ENCODE measurements around the gene GRK5. TPM values are rescaled to one million over a fixed set of nuclear protein-coding genes. Genes with fewer than 3 reads are reported as not detected.

Gene GRK5
- total RNA-seq, 1 donor: 1.8 TPM

DNA sequence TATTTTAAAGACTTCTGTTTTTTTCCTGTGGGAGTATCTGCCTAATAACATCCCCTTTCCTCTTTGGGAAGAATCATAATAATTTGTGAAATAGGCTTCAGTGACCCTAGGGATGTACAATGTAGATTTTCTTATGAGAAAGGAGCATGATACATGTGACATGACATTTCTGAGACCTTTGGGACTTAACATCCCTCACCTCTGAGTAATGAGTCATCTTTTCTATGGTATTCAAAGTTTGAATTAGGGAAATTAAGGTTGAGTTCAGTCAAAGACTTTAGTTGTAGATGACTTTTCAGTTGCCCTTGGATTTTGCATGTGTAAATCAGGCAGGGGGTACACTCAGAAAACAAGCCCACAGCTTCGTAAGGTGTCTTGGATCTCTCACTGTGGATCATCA, 14.3 kb downstream of the GRK5 start:
- no peaks in the 10 kb centered on the region for H3K36me3 ChIP-seq (ENCODE audit: insufficient read depth, low read length)
- no peak overlapping the region for H3K4me3 ChIP-seq (ENCODE audit: insufficient read depth, low read length)
- peak; percentile 59 for DNase-seq (ENCODE audit: insufficient read length, low spot score, missing footprints)
- TF ChIP-seq, protein P1, sequence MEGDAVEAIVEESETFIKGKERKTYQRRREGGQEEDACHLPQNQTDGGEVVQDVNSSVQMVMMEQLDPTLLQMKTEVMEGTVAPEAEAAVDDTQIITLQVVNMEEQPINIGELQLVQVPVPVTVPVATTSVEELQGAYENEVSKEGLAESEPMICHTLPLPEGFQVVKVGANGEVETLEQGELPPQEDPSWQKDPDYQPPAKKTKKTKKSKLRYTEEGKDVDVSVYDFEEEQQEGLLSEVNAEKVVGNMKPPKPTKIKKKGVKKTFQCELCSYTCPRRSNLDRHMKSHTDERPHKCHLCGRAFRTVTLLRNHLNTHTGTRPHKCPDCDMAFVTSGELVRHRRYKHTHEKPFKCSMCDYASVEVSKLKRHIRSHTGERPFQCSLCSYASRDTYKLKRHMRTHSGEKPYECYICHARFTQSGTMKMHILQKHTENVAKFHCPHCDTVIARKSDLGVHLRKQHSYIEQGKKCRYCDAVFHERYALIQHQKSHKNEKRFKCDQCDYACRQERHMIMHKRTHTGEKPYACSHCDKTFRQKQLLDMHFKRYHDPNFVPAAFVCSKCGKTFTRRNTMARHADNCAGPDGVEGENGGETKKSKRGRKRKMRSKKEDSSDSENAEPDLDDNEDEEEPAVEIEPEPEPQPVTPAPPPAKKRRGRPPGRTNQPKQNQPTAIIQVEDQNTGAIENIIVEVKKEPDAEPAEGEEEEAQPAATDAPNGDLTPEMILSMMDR (IDR thresholded peaks at IDR 0.05; ENCODE audit: extremely low read depth, low read depth, low read length): no peak
- no peak overlapping the region for H2AFZ ChIP-seq (ENCODE audit: low read length)
- H3K27me3 ChIP-seq (ENCODE audit: insufficient read depth, low read length): no peaks in the 10 kb centered on the region
- no peaks in the 10 kb centered on the region for H3K9me3 ChIP-seq (ENCODE audit: low read depth, low read length)
- H3K27ac ChIP-seq (ENCODE audit: low read depth, low read length): no peak overlapping the region
- H3K4me2 ChIP-seq (ENCODE audit: insufficient read depth, low read length): no peak overlapping the region
- H3K4me1 ChIP-seq (ENCODE audit: insufficient read depth, low read length): peaks cover 4% of the 10 kb centered on the region
- no peaks in the 10 kb centered on the region for H4K20me1 ChIP-seq (ENCODE audit: insufficient read depth, low read length)
- no peaks in the 10 kb centered on the region for H3K79me2 ChIP-seq (ENCODE audit: insufficient read depth, low read length)

DNA sequence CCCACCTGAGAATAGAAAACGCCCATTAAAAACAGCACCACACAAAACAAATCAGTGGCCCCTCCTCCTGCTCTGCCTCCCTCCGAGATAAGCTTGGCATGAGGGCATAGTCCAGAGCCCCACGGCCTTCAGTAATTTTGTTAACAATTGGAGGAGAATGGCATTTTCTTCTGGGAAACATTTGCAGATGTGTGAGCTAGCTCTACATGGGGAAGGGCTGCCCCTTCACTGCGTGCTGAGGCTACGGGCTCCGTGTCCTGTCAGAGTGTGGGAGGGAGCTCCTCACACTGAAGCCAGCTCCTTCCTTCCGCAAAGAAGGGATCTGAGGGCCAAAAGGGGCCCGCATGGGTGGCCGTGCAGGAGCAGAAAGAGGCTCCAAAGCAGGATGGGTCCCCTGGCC, 15.2 kb downstream of the GRK5 start:
- no peaks in the 10 kb centered on the region for H3K9me3 ChIP-seq (ENCODE audit: low read depth, low read length)

DNA sequence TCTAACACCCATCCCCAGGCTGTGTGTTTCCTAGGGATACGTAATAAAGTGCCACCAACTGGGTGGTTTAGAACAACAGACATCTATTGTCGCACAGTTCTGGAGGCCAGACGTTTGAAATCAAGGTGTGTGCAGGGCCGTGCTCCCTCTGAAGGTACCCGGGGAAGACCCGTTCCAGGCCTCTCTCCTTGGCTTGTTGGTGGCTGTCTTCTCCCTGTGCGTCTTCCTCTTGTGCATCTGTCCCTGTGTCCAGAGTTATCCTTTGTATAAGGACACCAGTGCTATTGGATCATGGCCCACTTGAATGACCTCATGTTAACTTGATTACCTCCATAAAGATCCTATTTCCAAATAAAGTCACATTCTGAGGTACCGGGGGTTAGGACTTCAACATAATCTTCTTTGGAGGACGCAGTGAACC, 15.6 kb downstream of the GRK5 start:
- peak; percentile 30 for DNase-seq (ENCODE audit: insufficient read length, low spot score, missing footprints)
- Histone ChIP-seq H2AFZ (ENCODE audit: low read length) (no peak overlapping the region), H4K20me1 (ENCODE audit: insufficient read depth, low read length) (no peaks in the 10 kb centered on the region), H3K4me3 (ENCODE audit: insufficient read depth, low read length) (no peak overlapping the region), H3K27me3 (ENCODE audit: insufficient read depth, low read length) (no peaks in the 10 kb centered on the region), H3K9me3 (ENCODE audit: low read depth, low read length) (no peaks in the 10 kb centered on the region), H3K36me3 (ENCODE audit: insufficient read depth, low read length) (no peaks in the 10 kb centered on the region), H3K4me2 (ENCODE audit: insufficient read depth, low read length) (no peak overlapping the region), H3K79me2 (ENCODE audit: insufficient read depth, low read length) (no peaks in the 10 kb centered on the region), H3K27ac (ENCODE audit: low read depth, low read length) (no peak overlapping the region), H3K4me1 (ENCODE audit: insufficient read depth, low read length) (peaks cover 4% of the 10 kb centered on the region)
- TF ChIP-seq, protein P1 (IDR thresholded peaks at IDR 0.05; ENCODE audit: extremely low read depth, low read depth, low read length): no peak

More for the DNA sequence above, 15.2 kb downstream of the GRK5 start:
- Histone ChIP-seq H4K20me1 (ENCODE audit: insufficient read depth, low read length) (no peaks in the 10 kb centered on the region), H3K36me3 (ENCODE audit: insufficient read depth, low read length) (no peaks in the 10 kb centered on the region), H3K4me1 (ENCODE audit: insufficient read depth, low read length) (peaks cover 4% of the 10 kb centered on the region), H3K4me3 (ENCODE audit: insufficient read depth, low read length) (no peak overlapping the region), H3K79me2 (ENCODE audit: insufficient read depth, low read length) (no peaks in the 10 kb centered on the region), H3K27me3 (ENCODE audit: insufficient read depth, low read length) (no peaks in the 10 kb centered on the region), H3K4me2 (ENCODE audit: insufficient read depth, low read length) (no peak overlapping the region), H3K27ac (ENCODE audit: low read depth, low read length) (no peak overlapping the region), H2AFZ (ENCODE audit: low read length) (no peak overlapping the region)
- peak; percentile 41 for DNase-seq (ENCODE audit: insufficient read length, low spot score, missing footprints)
- TF ChIP-seq, protein P1 (IDR thresholded peaks at IDR 0.05; ENCODE audit: extremely low read depth, low read depth, low read length): no peak

DNA sequence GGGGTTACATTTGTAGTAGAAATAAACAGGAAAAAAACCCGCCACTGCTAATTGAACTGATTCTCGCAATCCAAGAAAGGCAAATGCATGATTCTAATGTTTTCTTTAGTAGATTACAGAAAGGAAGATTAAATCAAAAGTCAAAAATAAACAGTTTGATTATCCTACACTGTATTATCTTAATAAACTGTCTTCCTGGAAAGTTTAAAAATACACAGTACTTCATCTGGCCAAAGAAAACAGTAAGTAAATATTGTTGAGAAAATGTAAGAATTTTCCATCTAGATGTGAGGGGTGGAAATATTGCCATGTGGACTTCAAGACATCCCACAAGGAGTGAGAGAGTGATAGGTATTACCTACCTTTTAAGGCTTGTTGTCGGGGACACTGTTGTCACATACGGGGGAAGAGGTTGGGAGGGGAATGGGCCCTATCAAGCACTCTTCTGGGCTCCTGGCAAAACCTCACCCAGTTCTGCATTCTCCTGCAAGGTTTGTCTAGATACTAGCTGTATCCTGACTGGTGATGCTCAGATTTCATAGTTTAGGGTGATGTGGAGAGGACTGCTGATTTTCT, 17.8 kb downstream of the GRK5 start:
- no peaks in the 10 kb centered on the region for H4K20me1 ChIP-seq (ENCODE audit: insufficient read depth, low read length)
- peaks cover 4% of the 10 kb centered on the region for H3K4me1 ChIP-seq (ENCODE audit: insufficient read depth, low read length)
- no peaks in the 10 kb centered on the region for H3K36me3 ChIP-seq (ENCODE audit: insufficient read depth, low read length)
- no peak overlapping the region for H3K27ac ChIP-seq (ENCODE audit: low read depth, low read length)
- H3K9me3 ChIP-seq (ENCODE audit: low read depth, low read length): no peaks in the 10 kb centered on the region
- H3K79me2 ChIP-seq (ENCODE audit: insufficient read depth, low read length): no peaks in the 10 kb centered on the region
- H2AFZ ChIP-seq (ENCODE audit: low read length): no peak overlapping the region
- no peak for DNase-seq (ENCODE audit: insufficient read length, low spot score, missing footprints)
- TF ChIP-seq, protein P1 (IDR thresholded peaks at IDR 0.05; ENCODE audit: extremely low read depth, low read depth, low read length): no peak
- no peak overlapping the region for H3K4me2 ChIP-seq (ENCODE audit: insufficient read depth, low read length)
- H3K27me3 ChIP-seq (ENCODE audit: insufficient read depth, low read length): no peaks in the 10 kb centered on the region
- no peak overlapping the region for H3K4me3 ChIP-seq (ENCODE audit: insufficient read depth, low read length)
